Osteoblast (primary cell): ENCODE results near the gene TRPM5. TPM values are rescaled to one million over a fixed set of nuclear protein-coding genes. Genes with fewer than 3 reads are reported as not detected.

Experiments
- DNase-seq: peaks from one replicate; pipeline ENCODE4 v3.0.0; 2011; ENCODE audit warnings: low spot score, mixed read lengths; ENCODE audit not compliant: insufficient read length; ENCODE audit errors: missing footprints
- H2AFZ ChIP-seq: 2 replicates; pipeline ENCODE4 v1.6.0; 2011; ENCODE audit warnings: mild to moderate bottlenecking, low read length
- H3K27ac ChIP-seq: 2 replicates; pipeline ENCODE4 v1.5.1; 2011; ENCODE audit warnings: mild to moderate bottlenecking, low read depth, low read length, moderate library complexity
- H3K27me3 ChIP-seq: 2 replicates; pipeline ENCODE4 v1.6.0; 2012; ENCODE audit warnings: mild to moderate bottlenecking, control low read depth, inconsistent platforms, low read length, moderate library complexity; ENCODE audit not compliant: insufficient read depth
- H3K36me3 ChIP-seq: 2 replicates; pipeline ENCODE4 v1.5.1; 2011; ENCODE audit warnings: mild to moderate bottlenecking, low read length, control low read depth, moderate library complexity; ENCODE audit not compliant: insufficient read depth
- H3K4me1 ChIP-seq: 2 replicates; pipeline ENCODE4 v1.5.1; 2011; ENCODE audit warnings: mild to moderate bottlenecking, low read length, control low read depth, moderate library complexity; ENCODE audit not compliant: insufficient read depth
- H3K4me2 ChIP-seq: 2 replicates; pipeline ENCODE4 v1.6.0; 2011; ENCODE audit warnings: mild to moderate bottlenecking, low read length; ENCODE audit not compliant: insufficient read depth
- H3K4me3 ChIP-seq: fragments of 200-600 bp; sonication (generic); 3 replicates; pipeline ENCODE4 v1.5.1; 2012; ENCODE audit warnings: mild to moderate bottlenecking, low read length, inconsistent platforms; ENCODE audit not compliant: insufficient read depth
- H3K79me2 ChIP-seq: 2 replicates; pipeline ENCODE4 v1.6.0; 2012; ENCODE audit warnings: mild to moderate bottlenecking, low read length, control low read depth, inconsistent platforms; ENCODE audit not compliant: insufficient read depth
- H3K9me3 ChIP-seq: 2 replicates; pipeline ENCODE4 v1.5.1; 2011; ENCODE audit warnings: low read depth, low read length, control low read depth
- H4K20me1 ChIP-seq: 2 replicates; pipeline ENCODE4 v1.6.0; 2012; ENCODE audit warnings: mild to moderate bottlenecking, low read length, control low read depth; ENCODE audit not compliant: insufficient read depth
- total RNA-seq: library from RNA; depleted of rRNA; stranded (reverse); fragments of >200 nt; gene quantifications from 2 replicates; pipeline ENCODE4 v1.2.3, GENCODE V29; 2012
- TF ChIP-seq, protein P1 (sequence below): IDR thresholded peaks from 2 replicates; pipeline ENCODE4 v1.5.1; 2011; ENCODE audit warnings: mild to moderate bottlenecking, low read depth, low read length, moderate library complexity; ENCODE audit errors: extremely low read depth

The TRPM5 gene
- total RNA-seq, 1 donor: not detected

DNA sequence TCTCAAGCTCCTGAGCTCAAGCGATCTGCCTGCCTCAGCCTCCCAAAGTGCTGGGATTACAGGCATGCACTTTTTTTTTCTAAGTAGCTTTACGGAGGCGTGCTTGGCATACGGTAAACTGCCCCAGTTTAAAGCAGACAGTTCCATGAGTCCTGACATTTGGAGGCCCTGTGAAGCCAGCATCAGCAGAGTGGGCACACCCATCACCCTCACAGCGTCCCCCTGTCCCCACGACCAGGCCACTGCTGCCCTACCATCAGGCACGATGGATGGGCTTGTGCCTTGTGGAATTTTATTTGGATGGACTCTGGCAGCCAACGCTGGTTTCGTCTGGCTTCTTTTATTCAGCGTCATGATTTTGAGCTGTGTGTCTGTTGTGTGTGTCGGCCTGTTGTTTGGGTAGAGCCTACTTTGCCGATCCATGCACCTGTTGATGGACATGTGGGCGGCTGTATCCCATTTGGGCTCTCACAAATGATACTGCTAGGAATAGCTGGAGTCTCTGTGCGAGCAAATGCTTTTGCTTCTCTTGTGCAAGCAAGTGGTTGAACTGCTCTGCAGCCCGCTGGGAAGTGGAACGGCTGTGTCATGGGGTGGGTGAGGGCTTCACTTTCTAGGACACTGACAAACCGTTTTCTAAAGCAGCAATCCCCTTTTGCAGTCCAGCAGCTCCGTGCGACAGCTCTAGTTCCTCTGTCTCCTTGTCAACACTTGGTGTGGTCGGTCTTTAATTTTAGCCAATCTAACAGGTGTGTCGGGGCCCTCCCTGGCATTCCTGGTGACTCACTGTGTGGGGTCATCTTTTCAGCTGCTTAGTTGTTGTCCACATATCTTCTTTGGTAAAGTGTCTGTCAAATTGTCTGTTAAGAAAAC lies 24.3 kb upstream of the TRPM5 start:
- no peak overlapping the region for H3K4me3 ChIP-seq
- no peaks in the 10 kb centered on the region for H3K4me1 ChIP-seq
- H3K27ac ChIP-seq: no peak overlapping the region
- H4K20me1 ChIP-seq: no peaks in the 10 kb centered on the region
- no peaks in the 10 kb centered on the region for H3K79me2 ChIP-seq
- H3K4me2 ChIP-seq: no peak overlapping the region
- H3K36me3 ChIP-seq: no peaks in the 10 kb centered on the region
- TF ChIP-seq, protein P1, sequence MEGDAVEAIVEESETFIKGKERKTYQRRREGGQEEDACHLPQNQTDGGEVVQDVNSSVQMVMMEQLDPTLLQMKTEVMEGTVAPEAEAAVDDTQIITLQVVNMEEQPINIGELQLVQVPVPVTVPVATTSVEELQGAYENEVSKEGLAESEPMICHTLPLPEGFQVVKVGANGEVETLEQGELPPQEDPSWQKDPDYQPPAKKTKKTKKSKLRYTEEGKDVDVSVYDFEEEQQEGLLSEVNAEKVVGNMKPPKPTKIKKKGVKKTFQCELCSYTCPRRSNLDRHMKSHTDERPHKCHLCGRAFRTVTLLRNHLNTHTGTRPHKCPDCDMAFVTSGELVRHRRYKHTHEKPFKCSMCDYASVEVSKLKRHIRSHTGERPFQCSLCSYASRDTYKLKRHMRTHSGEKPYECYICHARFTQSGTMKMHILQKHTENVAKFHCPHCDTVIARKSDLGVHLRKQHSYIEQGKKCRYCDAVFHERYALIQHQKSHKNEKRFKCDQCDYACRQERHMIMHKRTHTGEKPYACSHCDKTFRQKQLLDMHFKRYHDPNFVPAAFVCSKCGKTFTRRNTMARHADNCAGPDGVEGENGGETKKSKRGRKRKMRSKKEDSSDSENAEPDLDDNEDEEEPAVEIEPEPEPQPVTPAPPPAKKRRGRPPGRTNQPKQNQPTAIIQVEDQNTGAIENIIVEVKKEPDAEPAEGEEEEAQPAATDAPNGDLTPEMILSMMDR: no peak
- no peaks in the 10 kb centered on the region for H3K27me3 ChIP-seq
- no peak overlapping the region for H2AFZ ChIP-seq
- no peaks in the 10 kb centered on the region for H3K9me3 ChIP-seq
- DNase-seq: peak; percentile 70

DNA sequence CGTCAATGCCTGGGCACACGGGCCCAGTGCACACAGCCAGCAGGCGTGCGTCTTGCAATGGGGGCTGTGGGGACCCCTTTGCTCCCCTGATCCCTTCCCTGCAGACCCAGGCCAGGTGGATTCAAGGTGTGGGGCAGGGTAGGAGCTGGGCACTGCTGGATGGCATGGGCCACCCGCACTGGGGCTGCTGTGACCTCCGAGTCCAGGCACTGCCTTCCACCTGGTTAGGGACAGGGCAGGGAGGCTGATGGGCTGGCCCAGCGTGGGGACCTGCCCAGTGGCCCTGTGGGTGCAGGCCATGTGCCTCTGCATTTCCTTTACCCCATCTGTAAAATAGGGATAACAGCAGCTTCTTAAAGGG lies 23.4 kb upstream of the TRPM5 start:
- Histone ChIP-seq H3K4me2 (no peak overlapping the region), H3K4me1 (no peaks in the 10 kb centered on the region), H3K36me3 (no peaks in the 10 kb centered on the region), H3K4me3 (no peak overlapping the region), H4K20me1 (no peaks in the 10 kb centered on the region), H3K27me3 (no peaks in the 10 kb centered on the region), H2AFZ (no peak overlapping the region), H3K27ac (no peak overlapping the region), H3K79me2 (no peaks in the 10 kb centered on the region), H3K9me3 (no peaks in the 10 kb centered on the region)
- TF ChIP-seq, protein P1: no peak
- DNase-seq: no peak

DNA sequence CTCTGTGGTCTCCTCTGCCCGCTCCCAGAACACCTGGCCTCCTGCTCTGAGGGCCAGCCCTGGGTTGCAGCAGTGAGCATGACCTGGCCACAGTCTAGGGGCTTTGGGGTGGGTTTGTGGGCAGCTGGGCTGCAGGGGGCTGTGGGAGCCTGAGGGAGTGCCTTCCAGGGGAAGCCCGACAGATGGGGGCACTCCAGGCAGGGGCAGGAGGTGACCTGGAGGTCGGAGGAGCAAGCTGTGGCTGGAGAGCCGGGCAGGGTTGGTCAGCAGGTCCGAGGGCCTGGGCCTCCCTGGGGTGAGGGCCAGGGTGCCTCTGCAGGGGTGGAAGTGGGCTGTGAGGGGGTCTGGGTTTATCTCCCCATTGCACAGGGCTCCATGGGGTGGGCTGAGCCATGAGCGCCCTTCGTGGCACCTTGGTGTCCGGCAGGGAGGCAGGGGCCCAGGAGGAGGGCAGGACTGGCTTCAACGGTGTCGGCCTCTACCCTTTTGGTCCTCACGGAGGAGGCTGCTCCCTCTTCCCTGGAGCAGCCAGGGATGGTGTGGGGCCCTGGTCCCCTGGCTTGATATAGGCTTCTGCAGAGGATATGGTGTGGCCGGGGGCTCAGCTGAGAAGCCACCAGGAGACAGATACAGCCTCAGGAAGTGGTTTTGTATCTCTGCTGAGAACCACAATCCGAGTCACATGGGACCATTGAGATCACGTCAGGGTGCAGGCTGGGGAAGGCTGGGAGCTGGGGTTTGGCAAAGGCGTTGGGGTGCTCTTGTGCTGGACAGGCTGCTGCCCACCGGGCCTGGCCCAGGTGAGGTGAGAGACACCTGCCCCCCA lies 22.8 kb upstream of the TRPM5 start:
- H3K4me2 ChIP-seq: no peak overlapping the region
- H2AFZ ChIP-seq: no peak overlapping the region
- peak; percentile 68 for DNase-seq
- no peaks in the 10 kb centered on the region for H3K79me2 ChIP-seq
- H3K27ac ChIP-seq: no peak overlapping the region
- no peaks in the 10 kb centered on the region for H3K27me3 ChIP-seq
- H3K4me3 ChIP-seq: no peak overlapping the region
- H3K4me1 ChIP-seq: no peaks in the 10 kb centered on the region
- H4K20me1 ChIP-seq: no peaks in the 10 kb centered on the region
- no peaks in the 10 kb centered on the region for H3K9me3 ChIP-seq
- H3K36me3 ChIP-seq: no peaks in the 10 kb centered on the region
- TF ChIP-seq, protein P1: no peak
